Sigmoid colon (tissue), 4 donors: ENCODE results near the gene KRT23.

Experiments
- CTCF ChIP-seq, 4 experiments: fragments of 450-650 bp in 3 of 4; fragments of 200-600 bp in 1 of 4; IDR thresholded peaks; one replicate each; pipeline ENCODE4 v1.5.1; 2016 to 2019; ENCODE audit warnings: antibody characterized with exemption in 4 of 4, mild to moderate bottlenecking in 3 of 4, moderate library complexity in 2 of 4
- EP300 ChIP-seq, 4 donors: sonication (generic); formaldehyde crosslinking; IDR thresholded peaks; one replicate each; pipeline ENCODE4 v1.6.1; 2017; ENCODE audit warnings: antibody characterized with exemption in 4 of 4
- POLR2A ChIP-seq, 2 donors: fragments of 450-650 bp; IDR thresholded peaks; one replicate each; pipeline ENCODE4 v1.6.1; 2016; ENCODE audit warnings: antibody characterized with exemption in 2 of 2, mild to moderate bottlenecking in 2 of 2, moderate library complexity in 2 of 2

GRCh38 chr17:40980117-40980516 is 42.7 kb upstream of the KRT23 start:
- TF ChIP-seq POLR2A (IDR thresholded peaks at IDR 0.05) (no peak), CTCF (IDR thresholded peaks at IDR 0.05) (no peak), EP300 (IDR thresholded peaks at IDR 0.05) (no peak)
